SK-N-SH (cell line): ENCODE data around the gene TARS1. TPM values are rescaled to one million over a fixed set of nuclear protein-coding genes. Genes with fewer than 3 reads are reported as not detected.

ENCODE experiments used
- CTCF ChIA-PET: fragments of 300-600, 350-600 bp; formaldehyde crosslinking; extraction: SDS; loops from one replicate; lab custom pipeline; 2021; lab: Yijun Ruan, JAX
- POLR2A ChIA-PET: fragments of 350-600 bp; sonication (Branson Sonifier 250); formaldehyde crosslinking; extraction: SDS; loops from one replicate; lab custom pipeline; 2020; ENCODE audit warnings: antibody characterized with exemption, inconsistent platforms; lab: Yijun Ruan, JAX
- DNase-seq: peaks from one replicate; pipeline ENCODE4 v3.0.0; 2012
- H2AFZ ChIP-seq: fragments of 200-600 bp; sonication (generic); 2 replicates; pipeline ENCODE4 v1.8.1; 2016; ENCODE audit warnings: antibody characterized with exemption, mild to moderate bottlenecking, low read depth
- H3F3A ChIP-seq: fragments of 200-600 bp; sonication (generic); replicated peaks from 2 replicates; pipeline ENCODE3; 2016; ENCODE audit warnings: antibody characterized with exemption, mild to moderate bottlenecking; ENCODE audit not compliant: insufficient read depth
- H3K27ac ChIP-seq, 2 experiments: fragments of 200-500 bp in 1 of 2; fragments of 200-600 bp in 1 of 2; sonication (Bioruptor generic) in 1 of 2; sonication (generic), shearing (Covaris generic) in 1 of 2; 2 replicates each; pipeline versions ENCODE4 v1.5.1 to v1.6.1; 2014 to 2016; ENCODE audit warnings: low read depth in 2 of 2, inconsistent platforms in 1 of 2, low read length in 1 of 2, mild to moderate bottlenecking in 1 of 2, mixed read lengths in 1 of 2
- H3K27me3 ChIP-seq: fragments of 200-600 bp; sonication (generic), shearing (Covaris generic); 2 replicates; pipeline ENCODE4 v1.6.1; 2016; ENCODE audit warnings: mixed run types; ENCODE audit not compliant: insufficient read depth
- H3K36me3 ChIP-seq, 2 experiments: fragments of 200-500 bp in 1 of 2; fragments of 200-600 bp in 1 of 2; sonication (Bioruptor generic) in 1 of 2; sonication (generic) in 1 of 2; replicated peaks in 1 of 2; 2 replicates each; pipeline versions ENCODE3 to v1.5.1; 2014 to 2016; ENCODE audit warnings: low read length in 1 of 2, mild to moderate bottlenecking in 1 of 2; ENCODE audit not compliant: insufficient read depth in 2 of 2, control insufficient read depth in 1 of 2
- H3K4me1 ChIP-seq, 2 experiments: fragments of 200-500 bp in 1 of 2; fragments of 200-600 bp in 1 of 2; sonication (Bioruptor generic) in 1 of 2; sonication (generic), shearing (Covaris generic) in 1 of 2; 2 replicates each; pipeline versions ENCODE4 v1.5.1 to v1.6.1; 2014 to 2016; ENCODE audit warnings: low read depth in 1 of 2, low read length in 1 of 2, mixed run types in 1 of 2; ENCODE audit not compliant: insufficient read depth in 2 of 2, control insufficient read depth in 1 of 2
- H3K4me2 ChIP-seq: fragments of 200-600 bp; sonication (generic), shearing (Covaris generic); 2 replicates; pipeline ENCODE4 v1.6.1; 2017; ENCODE audit warnings: mixed run types
- H3K4me3 ChIP-seq, 2 experiments: fragments of 200-500 bp in 1 of 2; fragments of 200-600 bp in 1 of 2; sonication (Bioruptor generic) in 1 of 2; sonication (generic), shearing (Covaris generic) in 1 of 2; 2 replicates each; pipeline versions ENCODE4 v1.5.1 to v1.8.1; 2014 to 2016; ENCODE audit warnings: low read depth in 2 of 2, inconsistent platforms in 1 of 2, low read length in 1 of 2, mild to moderate bottlenecking in 1 of 2, mixed read lengths in 1 of 2, moderate library complexity in 1 of 2
- H3K79me2 ChIP-seq: fragments of 200-600 bp; sonication (generic); 2 replicates; pipeline ENCODE4 v1.8.1; 2017; ENCODE audit warnings: mild to moderate bottlenecking; ENCODE audit not compliant: insufficient read depth
- H3K9ac ChIP-seq: fragments of 200-600 bp; sonication (generic); 2 replicates; pipeline ENCODE4 v1.6.1; 2017; ENCODE audit warnings: mixed run types
- H3K9me2 ChIP-seq: fragments of 200-600 bp; sonication (generic); 2 replicates; pipeline ENCODE4 v1.6.1; 2017; ENCODE audit warnings: mixed run types
- H3K9me3 ChIP-seq: fragments of 200-600 bp; sonication (generic); 2 replicates; pipeline ENCODE4 v1.6.1; 2017; ENCODE audit warnings: mixed run types, mild to moderate bottlenecking, moderate library complexity
- H4K20me1 ChIP-seq: fragments of 200-600 bp; sonication (generic); 2 replicates; pipeline ENCODE4 v1.6.1; 2017; ENCODE audit warnings: mild to moderate bottlenecking, mixed run types; ENCODE audit not compliant: insufficient read depth
- CTCF ChIP-seq: fragments of 200-600 bp; sonication (generic); IDR thresholded peaks from 2 replicates; pipeline ENCODE4 v1.6.1; 2017; ENCODE audit warnings: antibody characterized with exemption, mild to moderate bottlenecking, moderate library complexity
- EP300 ChIP-seq, 2 experiments: IDR thresholded peaks; 2 replicates each; pipeline versions ENCODE4 v1.4.0 to v1.6.1; 2012; ENCODE audit warnings: borderline replicate concordance in 1 of 2, low read depth in 1 of 2, low read length in 1 of 2
- FOSL2 ChIP-seq: IDR thresholded peaks from 2 replicates; pipeline ENCODE4 v1.4.0; 2012; ENCODE audit warnings: low read depth, mild to moderate bottlenecking, moderate library complexity, borderline replicate concordance
- FOXJ3 ChIP-seq: sonication (generic); formaldehyde crosslinking; IDR thresholded peaks from 2 replicates; pipeline ENCODE4 v1.5.1; 2020; ENCODE audit warnings: mild to moderate bottlenecking, missing genetic modification reagents
- JUND ChIP-seq: IDR thresholded peaks from 2 replicates; pipeline ENCODE4 v1.4.0; 2012
- MEF2A ChIP-seq: IDR thresholded peaks from 2 replicates; pipeline ENCODE4 v1.4.0; 2012; ENCODE audit warnings: low read depth, borderline replicate concordance
- NFIC ChIP-seq: IDR thresholded peaks from 2 replicates; pipeline ENCODE4 v1.4.0; 2012; ENCODE audit warnings: borderline replicate concordance
- PBX3 ChIP-seq: IDR thresholded peaks from 2 replicates; pipeline ENCODE4; 2012
- RAD21 ChIP-seq: IDR thresholded peaks from 2 replicates; pipeline ENCODE4 v1.6.1; 2012; ENCODE audit warnings: mild to moderate bottlenecking, low read length
- SIN3A ChIP-seq: IDR thresholded peaks from 2 replicates; pipeline ENCODE4 v1.6.1; 2012; ENCODE audit warnings: low read depth, mild to moderate bottlenecking, low read length, moderate library complexity, borderline replicate concordance
- SMC3 ChIP-seq: IDR thresholded peaks from 2 replicates; pipeline ENCODE4 v1.6.1; 2012; ENCODE audit warnings: low read depth, low read length, improper control_type of control experiment
- TEAD4 ChIP-seq: IDR thresholded peaks from 2 replicates; pipeline ENCODE4 v1.4.0; 2012; ENCODE audit warnings: mild to moderate bottlenecking, borderline replicate concordance; ENCODE audit not compliant: insufficient read depth
- YY1 ChIP-seq: IDR thresholded peaks from 2 replicates; pipeline ENCODE4 v1.4.0; 2012; ENCODE audit warnings: low read depth, mild to moderate bottlenecking
- ZBTB33 ChIP-seq: IDR thresholded peaks from 2 replicates; pipeline ENCODE4 v1.4.0; 2012; ENCODE audit warnings: low read depth, borderline replicate concordance
- WGBS: methylation state at CpG from one replicate; pipeline ENCODE4 v1.1.6; 2017; ENCODE audit warnings: low lambda C conversion rate; 5-methylcytosine and 5-hydroxymethylcytosine counted together
- polyA plus RNA-seq, 3 experiments: library from polyadenylated mRNA; depleted of rRNA; stranded (reverse); fragments of >200 nt; gene quantifications; 2 replicates each; pipeline ENCODE4 v1.2.3, GENCODE V29; 2012

The TARS1 gene
- polyA plus RNA-seq, 1 of the 3 experiments (the other 2 are of a cell fraction), result 58.4 TPM

GRCh38 chr5:33480876-33481275, 40.1 kb downstream of the TARS1 start:
- ChIA-PET CTCF (no interaction called here), POLR2A (no interaction called here)
- no peak overlapping the region for H2AFZ ChIP-seq
- WGBS, result 92% methylated on average over 2 of the region's 2 CpGs
- H3K4me1 ChIP-seq, result no peaks in the 10 kb centered on the region
- no peaks in the 10 kb centered on the region for H4K20me1 ChIP-seq
- peaks cover 6% of the 10 kb centered on the region for H3F3A ChIP-seq
- H3K9me2 ChIP-seq, result no peaks in the 10 kb centered on the region
- DNase-seq, result no peak
- H3K27ac ChIP-seq, result no peak overlapping the region
- no peaks in the 10 kb centered on the region for H3K79me2 ChIP-seq
- no peaks in the 10 kb centered on the region for H3K27me3 ChIP-seq
- peaks cover 2 to 5% of the 10 kb centered on the region in 2 experiments for H3K36me3 ChIP-seq
- no peaks in the 10 kb centered on the region for H3K9me3 ChIP-seq
- TF ChIP-seq SIN3A (no peak), SMC3 (no peak), RAD21 (no peak), ZBTB33 (no peak), NFIC (no peak), EP300 (IDR thresholded peaks at IDR 0.05; ENCODE audit: borderline replicate concordance in 1 of 2, low read depth in 1 of 2, low read length in 1 of 2) (no peak), MEF2A (no peak), YY1 (no peak), JUND (no peak), CTCF (no peak), FOXJ3 (CRISPR knock-in tag) (no peak)
- H3K4me3 ChIP-seq, result no peak overlapping the region
- H3K9ac ChIP-seq, result no peak overlapping the region
- no peak overlapping the region for H3K4me2 ChIP-seq

- Histone ChIP-seq H3K4me3 (no peak overlapping the region), H3K9ac (no peak overlapping the region), H3K9me2 (no peaks in the 10 kb centered on the region), H3K27ac (no peak overlapping the region)
- 96% methylated on average over 7 of the region's 7 CpGs for WGBS
- CTCF ChIA-PET, result no interaction called here
- TF ChIP-seq PBX3 (no peak), FOXJ3 (CRISPR knock-in tag) (no peak), FOSL2 (no peak), TEAD4 (no peak)
- TF ChIP-seq, all 33 proteins: peak for 0
- POLR2A ChIA-PET, result no interaction called here
- Histone ChIP-seq H3K4me2 (no peak overlapping the region), H3K4me1 (no peaks in the 10 kb centered on the region), H4K20me1 (no peaks in the 10 kb centered on the region), H3K79me2 (no peaks in the 10 kb centered on the region), H3K27me3 (no peaks in the 10 kb centered on the region), H3F3A (peaks cover 6% of the 10 kb centered on the region), H2AFZ (no peak overlapping the region), H3K9me3 (no peaks in the 10 kb centered on the region), H3K36me3 (no peaks in the 10 kb centered on the region)
- no peak for DNase-seq
Observed at GRCh38 chr5:33482335-33482734, 41.6 kb downstream of the TARS1 start.
